GM18867 (cell line): ENCODE results near the gene WDR48.

Source experiments
- ATAC-seq: cut with Tn5 transposase; IDR thresholded peaks from one replicate; pipeline ENCODE4 v1.9.1; 2021; ENCODE audit warnings: mild to moderate bottlenecking, moderate library complexity; ENCODE audit not compliant: unreplicated experiment

WDR48 gene

DNA sequence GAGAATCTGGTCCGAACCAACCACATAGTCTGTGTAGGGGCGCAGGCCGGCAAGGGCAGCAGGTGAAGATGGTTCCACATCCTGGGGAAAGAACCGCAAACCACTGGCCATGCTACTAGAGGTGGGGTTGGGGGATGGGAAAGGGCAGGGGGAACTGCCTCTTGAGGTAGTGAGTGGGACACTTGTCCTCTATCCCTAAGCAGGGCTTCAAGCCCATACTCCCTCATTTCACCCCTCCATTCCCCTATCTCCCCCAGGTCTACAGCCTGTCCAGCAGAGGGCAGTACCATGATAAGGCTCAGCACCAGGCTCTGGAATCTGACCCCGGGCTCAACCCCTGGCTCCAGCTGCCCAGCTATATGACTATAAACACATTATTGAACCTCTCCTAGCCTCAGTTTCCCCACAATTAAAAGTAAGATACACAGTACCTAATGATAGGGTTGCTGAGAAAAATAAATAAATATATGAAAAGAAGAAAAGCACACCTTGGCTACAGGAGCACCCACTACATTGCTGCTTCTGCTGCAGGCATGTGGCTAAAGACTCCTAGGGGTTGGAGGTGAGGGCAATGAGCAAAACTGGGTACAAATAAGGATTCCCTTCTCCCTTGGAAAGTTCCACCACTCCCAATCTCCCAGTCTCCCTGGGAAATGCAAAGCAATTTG lies 49.3 kb downstream of the WDR48 start:
- ATAC-seq, result peak; percentile 70

DNA sequence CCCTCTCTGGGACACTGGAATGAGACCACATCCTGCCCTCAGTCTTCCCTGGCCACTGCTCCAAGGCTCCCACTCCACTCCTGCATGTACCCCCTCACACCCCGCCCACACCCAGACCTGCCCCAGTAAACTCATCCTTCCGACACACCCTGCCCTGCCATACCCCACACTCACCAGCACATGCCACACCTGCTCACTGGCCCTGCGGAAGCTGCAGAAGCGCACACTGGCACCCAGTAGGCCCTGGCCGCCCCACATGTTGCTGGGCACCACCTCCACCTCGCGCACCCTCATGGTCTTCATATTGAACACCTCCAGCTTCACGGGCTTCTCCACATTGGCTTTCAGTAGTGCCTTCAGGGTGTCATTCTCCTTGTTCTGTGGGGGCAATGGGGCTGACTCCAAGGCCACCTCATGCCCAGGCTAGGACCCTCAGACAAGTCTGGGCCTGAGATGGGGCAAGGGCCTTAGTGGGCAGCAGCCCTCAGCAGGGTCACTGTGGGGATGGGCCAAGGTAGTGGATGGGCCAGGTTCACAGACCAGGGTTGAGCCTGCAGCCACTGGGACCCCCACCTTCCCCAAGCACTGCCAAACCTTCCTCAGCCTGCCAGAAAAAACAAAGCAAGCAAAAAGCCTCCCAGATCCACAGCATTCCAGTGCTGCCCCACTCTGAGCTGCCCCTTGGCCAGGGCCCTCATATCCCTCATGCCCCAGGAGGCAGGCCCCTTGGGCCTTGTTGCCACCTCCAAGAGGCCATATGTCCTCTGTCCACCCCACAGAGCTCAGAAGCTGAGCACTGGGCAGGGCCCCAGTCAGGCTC lies 50.9 kb downstream of the WDR48 start:
- ATAC-seq, result no peak

DNA sequence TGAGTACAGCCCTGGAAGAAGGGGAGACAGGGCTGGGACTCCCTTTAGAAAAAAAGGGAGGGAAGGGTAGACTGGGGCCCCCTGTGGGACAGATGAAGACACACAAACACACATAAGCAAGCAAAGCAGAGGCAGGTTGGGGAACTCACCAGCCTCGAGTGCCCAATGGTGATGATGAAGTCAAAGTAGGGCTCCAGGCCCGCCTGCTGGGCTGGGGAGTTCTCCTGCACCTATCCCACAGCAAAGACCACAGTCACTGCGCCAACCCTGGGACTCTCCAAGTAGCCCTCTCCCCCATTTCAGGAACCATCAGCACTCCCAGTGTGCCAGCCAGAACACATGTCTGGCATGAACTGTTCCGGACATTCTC lies 51.5 kb downstream of the WDR48 start:
- ATAC-seq, result no peak

DNA sequence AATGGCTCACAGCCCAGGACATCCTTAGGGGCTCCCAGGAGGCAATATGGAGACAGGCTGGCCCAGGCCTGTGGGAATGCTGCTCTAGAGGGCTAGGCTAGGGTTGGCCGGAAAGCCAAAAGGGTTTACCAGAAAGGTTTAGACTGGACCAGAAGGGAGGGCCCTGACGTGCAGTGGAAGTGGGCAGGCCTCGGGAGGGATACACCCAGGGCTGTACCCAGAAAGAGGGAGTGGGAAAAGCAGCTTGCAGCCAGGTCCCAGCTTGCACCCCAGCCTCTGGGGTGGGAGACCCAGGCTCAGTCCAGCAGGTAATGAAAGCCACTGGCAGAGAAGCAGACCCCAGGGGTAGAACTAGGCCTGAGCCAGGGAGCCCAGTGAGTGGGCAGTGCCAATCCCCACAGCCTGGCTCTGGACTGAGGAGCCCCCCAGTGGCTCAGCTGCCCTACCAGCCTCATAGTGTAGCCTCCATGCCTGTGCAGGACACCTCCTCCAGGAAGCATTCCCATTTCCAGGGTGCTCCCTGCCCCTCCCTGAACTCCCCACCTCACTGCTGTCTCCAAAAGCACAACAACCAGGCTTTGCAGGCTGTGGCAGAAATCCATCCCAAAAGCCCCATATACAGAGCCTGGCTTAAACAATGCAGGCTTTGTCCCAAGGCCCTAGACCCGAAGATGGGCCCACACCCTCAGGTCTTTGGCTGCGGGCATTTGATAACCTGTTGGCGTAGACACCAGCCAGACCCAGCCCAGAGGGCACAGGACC lies 52.2 kb downstream of the WDR48 start:
- no peak for ATAC-seq

DNA sequence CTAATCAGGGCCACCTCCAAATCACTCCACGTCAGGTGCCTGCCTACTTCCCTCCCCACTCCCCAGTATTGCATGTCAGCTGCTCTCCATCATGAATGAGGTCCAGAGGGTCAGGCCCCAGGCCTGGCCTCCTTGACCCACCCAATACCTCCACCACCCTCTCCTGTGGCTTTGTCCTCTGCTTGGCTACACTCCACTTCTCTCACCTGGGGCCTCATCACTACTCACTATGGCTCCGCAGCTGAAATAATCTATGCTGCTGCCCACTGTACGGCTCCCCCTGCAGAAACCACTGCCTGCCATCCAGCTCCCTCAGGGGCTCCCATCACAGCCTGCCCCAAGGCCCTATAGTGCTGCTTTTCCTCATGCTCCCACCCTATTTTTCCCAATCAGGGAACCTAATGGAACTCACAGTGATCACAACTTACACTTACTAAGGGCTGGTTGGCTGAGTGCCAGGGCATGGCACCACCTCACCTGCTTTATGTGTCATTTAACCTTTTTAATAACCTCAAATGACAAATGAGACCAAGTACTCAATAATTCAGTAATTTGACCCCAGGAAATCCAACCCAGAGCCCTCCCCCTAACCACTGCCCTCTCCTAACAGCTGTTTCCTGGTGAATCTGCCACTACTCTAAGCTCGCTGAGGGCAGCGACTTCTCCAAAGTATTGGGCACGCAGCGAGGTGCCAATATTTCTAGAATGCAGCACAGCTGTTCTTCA lies 53.3 kb downstream of the WDR48 start:
- no peak for ATAC-seq

DNA sequence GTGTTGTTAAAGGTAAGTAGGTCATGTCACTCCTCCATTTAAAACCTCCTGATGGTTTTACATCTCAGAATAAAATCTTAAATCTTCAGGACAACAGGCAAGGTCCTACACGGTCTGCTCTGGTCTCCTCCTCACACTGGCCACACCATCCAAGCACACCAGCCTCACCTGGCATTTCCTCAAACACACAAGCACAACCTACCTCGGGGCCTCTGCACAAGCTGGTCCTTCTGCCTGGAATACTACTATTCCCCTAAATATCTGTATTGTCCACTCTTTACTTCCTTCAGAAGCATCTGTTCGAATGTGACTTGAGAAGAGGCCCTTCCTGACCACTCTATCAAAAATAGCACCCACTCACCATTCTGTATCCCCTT lies 53.9 kb downstream of the WDR48 start:
- no peak for ATAC-seq

DNA sequence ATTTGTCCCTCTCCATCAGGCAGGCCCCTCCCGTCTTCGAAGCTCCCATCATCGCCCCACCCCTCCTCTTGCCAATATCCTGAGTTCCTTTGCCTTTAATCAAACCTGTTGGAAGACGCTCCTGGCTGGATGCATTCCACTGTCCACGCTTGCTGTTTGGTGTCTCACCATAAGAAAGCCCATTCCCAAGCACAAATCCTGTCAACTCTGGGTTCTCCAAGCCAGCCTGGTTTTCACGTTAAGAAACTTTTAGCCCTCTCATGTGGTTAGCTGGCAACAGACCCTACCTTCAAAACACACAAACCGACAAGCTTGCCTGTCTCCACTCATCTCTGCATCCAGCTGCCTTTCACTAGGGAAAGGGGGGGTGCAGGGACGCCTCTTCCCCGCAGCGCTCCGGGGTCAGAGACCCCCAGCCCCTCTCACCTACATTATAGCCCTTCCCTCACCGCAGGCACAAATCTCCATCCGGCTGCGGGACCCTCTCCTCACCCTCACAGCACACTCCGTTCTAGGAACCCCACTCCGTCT lies 54.5 kb downstream of the WDR48 start:
- no peak for ATAC-seq

DNA sequence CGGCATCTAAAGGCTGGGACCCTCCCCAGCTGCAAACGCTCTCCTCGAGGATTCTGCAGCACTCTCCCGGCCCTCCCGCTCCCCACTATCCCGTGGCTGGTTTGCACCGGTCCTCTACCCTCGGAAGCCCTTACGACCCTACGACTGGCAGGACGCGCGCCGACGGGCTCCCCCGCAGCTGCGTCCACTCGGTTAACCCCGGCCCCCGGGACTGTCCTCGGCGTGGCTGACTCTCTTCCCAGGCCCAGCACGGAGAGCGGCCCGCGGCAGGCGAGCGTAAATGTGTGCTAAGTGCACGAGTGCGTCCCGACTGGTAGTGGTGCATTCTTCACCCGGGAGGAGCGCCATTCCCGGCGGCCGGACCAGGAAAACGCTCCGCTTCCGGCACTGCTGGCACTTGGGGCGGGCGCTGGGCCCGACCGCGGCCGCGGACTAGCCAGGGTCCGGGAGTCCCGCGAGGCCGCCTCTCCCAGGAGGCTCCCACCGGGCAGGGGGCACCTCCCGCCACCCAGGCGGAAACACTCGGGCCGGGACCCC lies 55.1 kb downstream of the WDR48 start:
- ATAC-seq, result peak; percentile 1

DNA sequence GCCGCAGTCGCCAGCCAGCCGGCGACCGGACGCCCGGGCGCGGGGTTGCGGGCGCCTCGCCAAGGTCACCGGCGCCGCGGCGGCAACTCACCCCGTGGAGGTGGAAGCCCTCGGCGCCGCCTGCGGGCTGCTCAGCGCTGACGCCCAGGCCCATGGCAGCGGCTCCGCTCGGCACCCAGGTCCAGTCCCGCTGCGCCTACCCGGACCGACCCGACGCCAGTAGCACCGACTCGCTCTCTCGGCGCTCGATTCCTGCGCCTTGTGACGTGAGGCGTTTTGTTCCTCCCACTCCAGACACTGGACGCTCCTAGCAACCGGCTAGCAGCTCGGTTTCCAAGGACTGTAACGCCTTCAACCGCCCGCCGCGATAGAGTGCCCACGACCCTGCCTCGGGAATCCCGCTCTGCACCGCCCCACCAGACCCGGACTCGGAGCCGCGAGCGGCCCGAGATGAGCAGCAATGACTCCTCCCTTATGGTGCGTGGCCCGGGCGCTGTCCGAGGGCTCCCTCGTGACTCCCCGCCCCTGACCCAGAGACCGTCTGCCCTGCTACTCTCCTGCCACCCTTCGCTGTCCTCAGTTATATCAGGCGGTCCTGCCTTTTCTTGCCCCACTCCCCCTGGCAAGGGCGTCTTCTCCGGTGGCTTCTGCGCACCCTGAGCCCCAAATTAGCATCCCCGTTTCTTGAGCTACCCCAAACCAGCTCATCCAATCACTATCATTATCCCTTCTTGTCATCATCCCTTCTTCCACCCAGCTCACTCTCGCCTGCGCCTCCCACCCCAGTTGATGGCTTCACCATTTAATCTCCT lies 55.8 kb downstream of the WDR48 start, which contains the start of the genes GORASP1 and TTC21A:
GORASP1 (minus strand) TSS at position 240 of the 812 bp plus-strand sequence; CDS start at position 154, 86 bp downstream.
TTC21A (plus strand) TSS at position 293 of the 812 bp plus-strand sequence; CDS start at position 451, 158 bp downstream.
- ATAC-seq, result peak; percentile 65

DNA sequence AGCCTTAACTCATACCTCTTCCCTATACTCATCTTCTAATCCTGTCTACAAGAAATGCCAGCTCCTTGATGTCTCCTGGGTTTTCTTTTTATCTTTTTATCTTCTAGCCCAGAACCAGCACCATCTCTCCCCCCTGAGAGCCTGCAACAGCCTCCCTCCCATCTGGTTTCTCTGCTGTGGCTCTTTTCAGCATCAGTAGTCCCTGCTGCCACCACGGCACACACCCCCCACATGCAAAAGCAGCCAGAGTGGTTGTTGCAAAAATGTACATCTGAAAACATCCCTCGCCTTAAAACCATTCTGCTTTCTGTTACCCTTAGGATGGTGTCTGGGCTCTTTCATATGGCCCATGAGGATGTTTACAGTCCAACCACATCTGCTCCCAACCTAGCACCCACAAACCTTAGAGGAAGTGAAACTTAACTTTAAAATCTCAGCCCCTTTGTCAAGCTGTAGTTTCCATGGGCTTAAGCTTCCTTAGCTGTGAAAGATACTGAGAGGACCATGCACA lies 56.4 kb downstream of the WDR48 start:
- peak; percentile 82 for ATAC-seq

DNA sequence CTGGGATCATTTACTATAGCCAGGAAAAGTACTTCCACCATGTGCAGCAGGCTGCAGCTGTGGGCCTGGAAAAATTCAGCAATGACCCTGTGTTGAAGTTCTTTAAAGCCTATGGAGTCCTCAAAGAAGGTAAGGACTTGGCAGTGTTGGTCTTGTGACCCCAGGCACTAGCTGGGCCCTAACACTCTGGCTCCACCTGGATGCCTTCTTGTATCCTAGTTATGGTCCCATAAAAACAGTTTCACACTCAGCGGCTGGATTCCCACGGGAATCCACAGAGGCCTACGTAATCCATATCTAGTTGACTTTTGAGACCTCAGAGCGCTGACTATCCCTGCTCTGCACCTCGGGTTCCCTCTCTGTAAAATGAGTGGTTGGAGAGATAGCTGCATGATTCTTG lies 57.3 kb downstream of the WDR48 start:
- ATAC-seq, result no peak

DNA sequence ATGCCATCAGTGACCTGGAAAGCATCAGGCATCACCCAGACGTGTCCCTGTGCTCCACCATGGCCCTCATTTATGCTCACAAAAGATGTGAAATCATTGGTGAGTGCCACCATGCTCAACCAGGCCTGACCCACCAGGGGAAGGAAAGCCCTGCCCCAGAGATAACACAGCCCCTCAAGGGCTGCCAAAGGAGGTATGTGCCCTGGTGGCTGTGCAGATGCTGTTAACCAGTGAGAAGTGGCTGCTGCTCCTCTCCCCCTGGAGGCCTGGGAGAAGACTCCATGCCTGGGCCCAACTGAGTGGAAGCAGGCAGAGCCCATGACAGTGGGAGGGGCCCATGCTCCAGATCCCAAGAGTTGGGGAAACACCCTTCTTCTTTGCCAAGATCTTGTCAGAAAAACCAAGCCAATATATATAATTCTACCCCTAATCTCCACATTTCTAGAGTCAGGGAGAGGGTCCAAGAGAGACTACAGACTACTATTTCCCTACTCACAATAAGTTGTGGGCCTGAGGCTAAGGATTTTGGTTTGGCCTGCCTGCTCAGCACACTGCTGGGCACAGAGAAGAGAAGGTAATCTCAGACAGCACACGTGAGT lies 58.3 kb downstream of the WDR48 start:
- no peak for ATAC-seq

DNA sequence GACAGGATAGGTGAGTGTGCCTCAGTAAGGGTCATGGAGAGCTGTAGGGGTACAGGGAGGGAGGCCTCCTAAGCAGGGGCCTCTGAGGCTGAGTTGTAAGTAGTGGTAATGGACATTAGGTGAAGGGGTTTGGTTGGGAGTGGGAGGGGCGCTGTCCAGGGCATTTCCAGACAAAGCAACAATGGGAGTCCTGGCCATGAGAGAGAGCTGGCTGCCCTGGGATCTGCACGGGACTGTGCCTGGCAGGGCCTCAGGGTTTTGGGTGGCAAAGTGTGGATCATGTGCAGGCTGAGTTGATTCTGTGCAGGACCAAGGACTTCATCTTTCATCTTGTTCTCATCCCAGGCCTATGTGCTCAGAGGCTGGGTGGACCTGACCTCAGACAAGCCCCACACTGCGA lies 60.3 kb downstream of the WDR48 start:
- ATAC-seq, result no peak

DNA sequence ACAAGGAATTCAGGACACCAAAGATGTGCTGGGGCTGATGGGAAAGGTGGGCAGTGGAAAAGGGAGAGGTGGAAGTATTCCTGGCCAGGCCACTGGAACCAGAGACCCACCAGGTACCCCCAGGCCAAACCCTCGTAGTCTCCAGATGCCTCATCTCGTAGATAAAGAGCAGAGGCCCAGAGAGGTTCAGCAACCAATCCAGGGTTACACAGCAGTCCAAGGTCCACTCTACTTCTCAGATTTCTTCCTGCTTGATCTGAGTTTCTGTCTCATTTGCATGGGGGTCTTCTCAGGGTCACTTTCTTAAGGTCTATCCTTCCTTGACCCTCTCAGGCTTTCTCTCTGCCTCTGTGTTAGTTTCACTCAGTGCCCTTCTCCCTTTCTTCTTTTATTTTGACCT lies 60.7 kb downstream of the WDR48 start:
- ATAC-seq, result no peak

DNA sequence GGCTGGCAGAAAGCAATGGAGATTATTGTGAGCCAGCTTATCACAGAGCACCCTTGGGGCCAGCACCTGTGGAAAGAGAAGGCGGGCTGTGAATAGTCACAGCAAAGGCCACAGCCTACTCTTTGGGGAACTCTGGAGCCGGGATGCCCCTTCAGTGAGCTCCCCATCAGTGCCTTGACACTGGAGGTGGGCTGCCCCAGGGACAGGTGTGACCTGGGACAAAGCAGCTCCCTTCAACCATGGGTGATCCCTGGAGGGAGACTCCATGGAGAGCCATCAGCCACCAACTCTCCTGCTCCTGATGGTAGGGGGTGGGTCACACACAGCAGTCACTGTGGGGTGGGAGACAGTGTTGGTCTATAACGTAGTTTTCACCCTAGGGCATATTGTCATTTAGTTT lies 61.5 kb downstream of the WDR48 start:
- ATAC-seq, result no peak

DNA sequence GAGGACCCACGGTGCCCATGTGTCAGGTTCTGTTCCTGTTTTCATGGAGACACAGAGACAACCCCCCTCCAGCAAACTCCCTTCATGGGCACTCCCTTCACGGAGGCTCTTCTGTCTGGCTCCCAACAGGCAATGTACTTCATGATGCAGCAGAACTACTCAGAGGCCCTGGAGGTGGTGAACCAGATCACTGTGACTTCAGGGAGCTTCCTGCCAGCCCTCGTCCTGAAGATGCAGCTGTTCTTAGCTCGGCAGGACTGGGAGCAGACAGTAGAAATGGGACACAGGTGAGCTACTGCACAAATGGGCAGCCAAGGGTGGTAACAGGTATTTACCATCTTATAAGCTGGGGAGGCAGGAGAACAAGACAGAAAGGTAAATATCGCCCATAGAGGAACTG lies 62.6 kb downstream of the WDR48 start:
- no peak for ATAC-seq

DNA sequence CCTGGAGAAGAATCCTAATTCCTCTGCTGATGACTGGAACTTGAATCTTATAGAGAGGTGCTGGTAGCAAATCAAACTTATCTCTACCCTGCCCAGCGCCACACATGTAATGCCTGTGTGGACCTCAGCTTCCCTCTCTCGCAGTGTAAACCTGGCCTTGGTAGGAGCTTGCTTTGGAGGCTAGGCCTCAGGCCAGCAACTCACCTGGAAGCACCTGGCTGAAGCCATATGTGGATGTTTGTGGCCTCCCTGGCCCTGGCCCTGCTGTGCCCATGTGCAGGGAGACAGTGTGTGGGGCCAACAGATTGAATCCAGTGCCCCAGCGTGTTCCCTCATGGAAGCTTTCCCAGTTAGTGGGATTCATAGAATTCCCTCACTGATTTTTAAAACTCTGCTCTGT lies 64.1 kb downstream of the WDR48 start:
- ATAC-seq, result no peak

DNA sequence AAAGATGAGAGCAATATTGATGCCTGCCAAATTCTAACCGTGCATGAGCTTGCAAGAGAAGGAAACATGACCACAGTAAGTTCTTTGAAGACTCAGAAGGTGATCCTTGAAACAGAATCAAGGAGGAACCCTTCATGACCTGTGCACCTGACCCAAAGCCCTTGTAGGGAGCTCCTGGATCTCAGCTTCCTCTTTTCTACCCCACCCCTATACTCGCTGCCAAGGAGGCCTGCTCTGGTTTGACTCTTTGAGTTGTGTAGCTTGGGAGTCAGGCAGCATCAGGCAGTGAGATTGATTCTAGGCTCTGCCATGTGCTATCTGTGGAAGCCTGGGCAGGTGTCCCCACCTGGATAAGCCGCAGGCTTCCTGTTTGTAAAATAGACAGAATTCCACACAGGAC lies 66.3 kb downstream of the WDR48 start:
- ATAC-seq, result no peak
